NCI-H1417 treated with DMSO at 0.1 percent for 48 hours (cell line): ENCODE data around the gene NSG2.

Source experiments
- DNase-seq: peaks from one replicate; lab custom pipeline; 2025; lab: John Stamatoyannopoulos, UW

NSG2 gene

GRCh38 chr5:174059247-174059646, 13.7 kb downstream of the NSG2 start:
- DNase-seq: no peak

GRCh38 chr5:174063082-174063756, 17.7 kb downstream of the NSG2 start:
- DNase-seq: no peak

GRCh38 chr5:174064171-174064570, 18.7 kb downstream of the NSG2 start:
- no peak for DNase-seq

- no peak for DNase-seq
These were observed 20.2 kb downstream of the NSG2 start for GRCh38 chr5:174065528-174066197.

- DNase-seq: no peak
These were observed 22.0 kb downstream of the NSG2 start for GRCh38 chr5:174067499-174067898.

- no peak for DNase-seq
These were observed 26.0 kb downstream of the NSG2 start for GRCh38 chr5:174071484-174071883.

GRCh38 chr5:174073122-174073660, 27.7 kb downstream of the NSG2 start:
- no peak for DNase-seq

- no peak for DNase-seq
These were observed 28.9 kb downstream of the NSG2 start for GRCh38 chr5:174074369-174074768.

GRCh38 chr5:174078416-174078815, 32.9 kb downstream of the NSG2 start:
- no peak for DNase-seq

- DNase-seq: no peak
These were observed 36.8 kb downstream of the NSG2 start for GRCh38 chr5:174082286-174082685.

- no peak for DNase-seq
These were observed 37.7 kb downstream of the NSG2 start for GRCh38 chr5:174083056-174083827.

- DNase-seq: no peak
These were observed 39.2 kb downstream of the NSG2 start for GRCh38 chr5:174084691-174085154.

GRCh38 chr5:174086751-174087150, 41.2 kb downstream of the NSG2 start:
- DNase-seq: no peak

GRCh38 chr5:174087783-174088182, 42.3 kb downstream of the NSG2 start:
- no peak for DNase-seq

GRCh38 chr5:174090129-174090528, 44.6 kb downstream of the NSG2 start:
- no peak for DNase-seq

GRCh38 chr5:174093123-174093522, 47.6 kb downstream of the NSG2 start:
- no peak for DNase-seq

- no peak for DNase-seq
These were observed 49.5 kb downstream of the NSG2 start for GRCh38 chr5:174094857-174095606.

GRCh38 chr5:174096619-174097018, 51.1 kb downstream of the NSG2 start:
- DNase-seq: no peak

- no peak for DNase-seq
These were observed 52.1 kb downstream of the NSG2 start for GRCh38 chr5:174097486-174098185.

- no peak for DNase-seq
These were observed 53.2 kb downstream of the NSG2 start for GRCh38 chr5:174098694-174099093.

GRCh38 chr5:174100490-174100889, 55.0 kb downstream of the NSG2 start:
- no peak for DNase-seq
